GM18502 (cell line): ENCODE measurements around the gene SLC39A13.
A peak's percentile ranks its signal among the peaks of the same experiment; 100 is the strongest.

Experiments
- ATAC-seq: cut with Tn5 transposase; IDR thresholded peaks from one replicate; pipeline ENCODE4 v1.9.1; 2021; ENCODE audit warnings: mild to moderate bottlenecking; ENCODE audit not compliant: unreplicated experiment, poor library complexity

Gene SLC39A13

GRCh38 chr11:47380078-47380477 lies 28.3 kb upstream of the SLC39A13 start:
- no peak for ATAC-seq

GRCh38 chr11:47383071-47383470 lies 25.3 kb upstream of the SLC39A13 start:
- ATAC-seq = no peak

- no peak for ATAC-seq
Measured at GRCh38 chr11:47384498-47384897, 23.9 kb upstream of the SLC39A13 start.

- no peak for ATAC-seq
Measured at GRCh38 chr11:47387944-47388696, 20.3 kb upstream of the SLC39A13 start.

- ATAC-seq = no peak
Measured at GRCh38 chr11:47388697-47389576, 19.5 kb upstream of the SLC39A13 start.

- ATAC-seq = no peak
Measured at GRCh38 chr11:47389577-47390421, 18.6 kb upstream of the SLC39A13 start.

- no peak for ATAC-seq
Measured at GRCh38 chr11:47390422-47390760, 18.0 kb upstream of the SLC39A13 start.

- ATAC-seq = no peak
Measured at GRCh38 chr11:47391077-47391583, 17.3 kb upstream of the SLC39A13 start.

GRCh38 chr11:47391711-47392432 lies 16.5 kb upstream of the SLC39A13 start:
- no peak for ATAC-seq

GRCh38 chr11:47392546-47393162 lies 15.7 kb upstream of the SLC39A13 start:
- no peak for ATAC-seq

- no peak for ATAC-seq
Measured at GRCh38 chr11:47393163-47394049, 15.0 kb upstream of the SLC39A13 start.

GRCh38 chr11:47394050-47394321 lies 14.4 kb upstream of the SLC39A13 start:
- ATAC-seq = no peak

- peak; percentile 74 for ATAC-seq
Measured at GRCh38 chr11:47394322-47395222, 13.8 kb upstream of the SLC39A13 start.

GRCh38 chr11:47395223-47396048 lies 13.0 kb upstream of the SLC39A13 start:
- no peak for ATAC-seq

- ATAC-seq = no peak
Measured at GRCh38 chr11:47396049-47396320, 12.4 kb upstream of the SLC39A13 start.

- no peak for ATAC-seq
Measured at GRCh38 chr11:47398011-47398410, 10.4 kb upstream of the SLC39A13 start.

- no peak for ATAC-seq
Measured at GRCh38 chr11:47398551-47398950, 9.8 kb upstream of the SLC39A13 start.
